ENCODE results near the gene EMP3. TPM values are rescaled to one million over a fixed set of nuclear protein-coding genes. Genes with fewer than 3 reads are reported as not detected.
A peak's percentile ranks its signal among the peaks of the same experiment; 100 is the strongest.

Gene EMP3
- total RNA-seq, 2 experiments from 2014 or later: 285 to 303 TPM

GRCh38 chr19:48321622-48322591 is 3.4 kb upstream of the EMP3 start:
- Mint-ChIP-seq H3K27ac (peak overlapping the region; percentile 100), H3K27me3 (no peaks in the 10 kb centered on the region), H3K9me3 (no peaks in the 10 kb centered on the region), H3K4me1 (peaks cover 49% of the 10 kb centered on the region), H3K4me3 (peak overlapping the region; percentile 97), H3K36me3 (peaks cover 10% of the 10 kb centered on the region)
- DNase-seq (peak; percentile 100), ATAC-seq (ENCODE audit: low read depth) (peak; percentile 71)
- POLR2A ChIA-PET: interaction anchor here (0.5 to 9.5 kb wide), 10 partner anchors 11 to 1465 kb away, joined by 3 to 223 read pairs (median 5); partner anchors contain the start of genes CARD8, KDELR1, RPL18 and SPHK2

DNA sequence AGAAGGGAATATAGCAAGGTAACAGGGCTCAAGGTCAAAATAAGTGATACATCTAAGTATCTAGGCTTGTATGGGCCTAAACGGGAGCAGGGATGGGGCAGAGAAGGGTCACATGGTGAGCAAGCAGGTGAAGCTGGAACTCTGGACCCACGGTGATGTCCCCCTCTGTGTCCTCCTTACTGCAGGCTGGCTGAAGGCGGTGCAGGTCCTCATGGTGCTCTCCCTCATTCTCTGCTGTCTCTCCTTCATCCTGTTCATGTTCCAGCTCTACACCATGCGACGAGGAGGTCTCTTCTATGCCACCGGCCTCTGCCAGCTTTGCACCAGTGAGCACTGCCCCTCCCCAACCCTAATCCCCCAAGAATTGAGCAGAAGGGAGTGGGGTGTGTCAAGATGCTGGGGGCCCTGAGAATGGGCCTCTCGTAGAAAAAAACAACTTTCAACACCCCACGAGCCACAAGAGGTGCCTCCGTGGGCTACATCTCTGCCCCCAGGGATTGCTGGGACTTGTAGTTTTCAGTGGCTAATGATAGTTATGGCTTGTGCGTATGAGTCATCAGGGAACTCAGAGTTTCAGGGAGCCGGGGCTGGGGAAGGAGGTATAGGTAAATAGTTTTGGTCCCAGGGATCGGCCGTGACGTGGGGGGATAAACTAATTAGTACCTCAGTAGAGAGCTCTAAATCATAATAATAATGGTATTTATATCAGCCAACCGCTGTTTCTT is 4.0 kb downstream of the EMP3 start:
- ATAC-seq (ENCODE audit: low read depth) (no peak), DNase-seq (no peak)
- Mint-ChIP-seq H3K4me1 (peaks cover 54% of the 10 kb centered on the region), H3K27ac (peak overlapping the region; percentile 93), H3K36me3 (peaks cover 48% of the 10 kb centered on the region), H3K27me3 (no peaks in the 10 kb centered on the region), H3K9me3 (peaks cover 1% of the 10 kb centered on the region), H3K4me3 (peak overlapping the region; percentile 88)
- POLR2A ChIA-PET: interaction anchor here (1.0 to 7.0 kb wide), 2 partner anchors 8 to 34 kb away, joined by 3 to 223 read pairs; partner anchors contain the start of genes EMP3, SYNGR4 and TMEM143

- Mint-ChIP-seq H3K27ac (peak overlapping the region; percentile 93), H3K4me1 (peaks cover 55% of the 10 kb centered on the region), H3K9me3 (peaks cover 1% of the 10 kb centered on the region), H3K4me3 (peak overlapping the region; percentile 88), H3K27me3 (no peaks in the 10 kb centered on the region), H3K36me3 (peaks cover 50% of the 10 kb centered on the region)
- peak; percentile 31 for ATAC-seq (ENCODE audit: low read depth)
- peak; percentile 83 for DNase-seq
- POLR2A ChIA-PET: interaction anchor here (0.5 to 7.0 kb wide), 7 partner anchors 9 to 220 kb away, joined by 3 to 223 read pairs (median 3); partner anchors contain the start of genes EMP3, KDELR1, SYNGR4 and TMEM143
Observed at GRCh38 chr19:48330012-48330681, 4.8 kb downstream of the EMP3 start.

DNA sequence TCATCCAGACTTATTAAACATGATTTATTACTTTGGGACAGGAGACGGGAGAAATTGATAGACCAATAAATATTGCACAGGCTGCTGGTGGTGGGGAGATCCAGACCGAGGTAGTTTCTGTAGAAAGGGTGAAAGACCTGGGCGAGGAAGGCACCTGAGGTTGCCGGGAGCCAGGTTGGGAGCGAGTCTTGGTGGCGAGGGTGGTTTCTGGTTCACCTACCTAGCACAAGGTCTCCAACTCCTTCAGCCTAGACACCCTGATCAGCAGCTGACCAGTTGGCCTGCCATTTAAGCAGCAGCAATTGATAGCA is 7.0 kb downstream of the EMP3 start:
- POLR2A ChIA-PET: interaction anchor here (0.8 to 7.0 kb wide), 7 partner anchors 11 to 83 kb away, joined by 3 to 223 read pairs (median 6); partner anchors contain the start of genes CARD8, EMP3, SYNGR4 and TMEM143
- Mint-ChIP-seq H3K4me1 (peaks cover 45% of the 10 kb centered on the region), H3K27me3 (no peaks in the 10 kb centered on the region), H3K36me3 (peaks cover 39% of the 10 kb centered on the region), H3K9me3 (peaks cover 1% of the 10 kb centered on the region), H3K27ac (peak overlapping the region; percentile 93), H3K4me3 (peak overlapping the region; percentile 88)
- no peak for ATAC-seq (ENCODE audit: low read depth)
- no peak for DNase-seq

DNA sequence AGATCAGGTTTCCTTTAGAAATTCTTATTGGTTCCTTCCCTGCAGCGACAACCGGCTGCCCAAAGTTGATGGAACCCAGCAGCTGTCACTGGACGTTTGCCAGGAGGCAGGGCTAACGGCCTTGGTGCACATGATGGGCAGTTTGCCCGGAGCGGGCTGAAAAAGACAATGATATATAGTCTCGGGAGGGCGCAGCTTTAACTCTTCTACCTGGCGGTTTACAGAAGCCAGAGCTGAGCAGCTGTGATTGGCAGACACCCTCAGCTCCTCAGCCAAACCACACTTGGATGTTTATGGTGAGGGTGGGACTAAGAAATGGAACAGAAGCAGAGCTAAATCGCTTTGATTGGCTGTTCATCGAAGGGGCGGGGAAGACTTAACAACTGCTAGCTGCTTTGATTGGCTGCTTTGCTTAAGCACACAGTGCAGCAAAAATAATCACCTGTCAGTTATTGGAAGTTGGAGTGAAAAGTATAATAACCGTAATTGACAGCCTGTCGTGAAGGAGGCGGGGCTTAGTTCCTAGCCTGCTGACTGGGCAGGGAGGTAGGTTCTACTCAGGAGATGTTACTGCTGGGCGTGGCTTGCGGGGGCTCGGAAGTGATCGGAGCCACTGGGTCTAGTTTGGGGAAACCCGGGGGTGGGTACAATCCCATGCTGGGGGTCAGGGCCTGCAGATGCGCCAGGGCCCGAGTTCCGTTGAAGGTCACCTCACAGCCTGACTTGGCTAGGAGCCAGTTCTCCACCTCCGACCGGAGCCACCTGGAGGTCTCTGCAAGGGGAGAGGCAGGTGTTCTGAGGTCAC is 7.5 kb downstream of the EMP3 start:
- peak; percentile 67 for ATAC-seq (ENCODE audit: low read depth)
- POLR2A ChIA-PET: interaction anchor here (0.8 to 7.0 kb wide), 8 partner anchors 12 to 83 kb away, joined by 3 to 223 read pairs (median 6); partner anchors contain the start of genes CARD8, EMP3, GRIN2D and SYNGR4

GRCh38 chr19:48333467-48334384 is 8.4 kb downstream of the EMP3 start:
- Mint-ChIP-seq H3K27me3 (no peaks in the 10 kb centered on the region), H3K4me1 (peaks cover 37% of the 10 kb centered on the region), H3K27ac (peak overlapping the region; percentile 93), H3K9me3 (no peaks in the 10 kb centered on the region), H3K4me3 (peak overlapping the region; percentile 88), H3K36me3 (peaks cover 27% of the 10 kb centered on the region)
- DNase-seq (peak; percentile 97), ATAC-seq (ENCODE audit: low read depth) (peak; percentile 69)
- POLR2A ChIA-PET: interaction anchor here (0.6 to 7.0 kb wide), 11 partner anchors 13 to 1685 kb away, joined by 3 to 223 read pairs (median 4); partner anchors contain the start of genes EMP3 and GRIN2D

More for the DNA sequence above, 7.5 kb downstream of the EMP3 start:
- Mint-ChIP-seq H3K4me3 (peak overlapping the region; percentile 88), H3K27ac (peak overlapping the region; percentile 93), H3K27me3 (no peaks in the 10 kb centered on the region), H3K36me3 (peaks cover 33% of the 10 kb centered on the region), H3K9me3 (peaks cover 1% of the 10 kb centered on the region), H3K4me1 (peaks cover 41% of the 10 kb centered on the region)
- peak; percentile 87 for DNase-seq

DNA sequence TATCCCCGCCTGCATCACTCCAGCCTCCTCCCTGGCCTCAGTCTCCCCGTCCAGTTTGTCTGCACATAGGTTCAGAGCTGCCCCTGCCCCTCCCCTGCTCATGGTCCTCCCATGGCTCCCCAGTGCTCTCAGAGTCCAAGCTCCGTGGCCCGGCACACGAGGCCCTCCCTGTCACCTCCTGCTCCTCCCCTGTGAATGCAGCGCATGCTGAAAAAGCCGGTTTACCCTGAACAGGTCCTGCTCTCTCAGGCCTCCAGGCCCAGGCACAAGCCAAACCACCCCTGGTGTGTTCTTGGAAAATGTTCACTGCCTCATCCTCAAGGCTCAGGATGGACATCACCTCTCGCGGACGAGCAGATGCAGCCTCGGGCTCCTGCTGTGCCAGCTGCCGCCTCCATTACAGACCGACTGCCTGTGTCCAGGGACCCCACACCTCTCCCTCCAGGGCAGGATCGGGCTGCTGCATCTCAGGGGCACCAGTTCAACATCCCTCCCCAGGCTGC is 13.0 kb downstream of the EMP3 start:
- Mint-ChIP-seq H3K9me3 (no peaks in the 10 kb centered on the region), H3K27me3 (no peaks in the 10 kb centered on the region), H3K4me3 (no peak overlapping the region), H3K27ac (peak overlapping the region; percentile 5), H3K36me3 (peaks cover 5% of the 10 kb centered on the region), H3K4me1 (peaks cover 8% of the 10 kb centered on the region)
- DNase-seq: no peak
- POLR2A ChIA-PET: interaction anchor here (0.6 kb wide), 1 partner anchor 40 kb away, joined by 5 read pairs; no protein-coding TSS in a partner anchor
- no peak for ATAC-seq (ENCODE audit: low read depth)

- Mint-ChIP-seq H3K4me1 (peaks cover 8% of the 10 kb centered on the region), H3K4me3 (no peak overlapping the region), H3K27me3 (no peaks in the 10 kb centered on the region), H3K9me3 (no peaks in the 10 kb centered on the region), H3K27ac (peak overlapping the region; percentile 74), H3K36me3 (peaks cover 3% of the 10 kb centered on the region)
- DNase-seq: no peak
- POLR2A ChIA-PET: interaction anchor here (0.5 kb wide), 1 partner anchor 11 kb away, joined by 3 read pairs; no protein-coding TSS in a partner anchor
- ATAC-seq (ENCODE audit: low read depth): no peak
Observed at GRCh38 chr19:48338802-48339503, 13.6 kb downstream of the EMP3 start.

- no peaks in the 10 kb centered on the region for H3K36me3 Mint-ChIP-seq
- DNase-seq (no peak), ATAC-seq (ENCODE audit: low read depth) (no peak)
- H3K27ac Mint-ChIP-seq: no peak overlapping the region
- H3K27me3 Mint-ChIP-seq: no peaks in the 10 kb centered on the region
- no peak overlapping the region for H3K4me3 Mint-ChIP-seq
- POLR2A ChIA-PET: interaction anchor here (0.6 kb wide), 1 partner anchor 25 kb away, joined by 3 read pairs; no protein-coding TSS in a partner anchor
- no peaks in the 10 kb centered on the region for H3K9me3 Mint-ChIP-seq
- no peaks in the 10 kb centered on the region for H3K4me1 Mint-ChIP-seq
Observed at GRCh38 chr19:48340995-48341394, 15.6 kb downstream of the EMP3 start.

DNA sequence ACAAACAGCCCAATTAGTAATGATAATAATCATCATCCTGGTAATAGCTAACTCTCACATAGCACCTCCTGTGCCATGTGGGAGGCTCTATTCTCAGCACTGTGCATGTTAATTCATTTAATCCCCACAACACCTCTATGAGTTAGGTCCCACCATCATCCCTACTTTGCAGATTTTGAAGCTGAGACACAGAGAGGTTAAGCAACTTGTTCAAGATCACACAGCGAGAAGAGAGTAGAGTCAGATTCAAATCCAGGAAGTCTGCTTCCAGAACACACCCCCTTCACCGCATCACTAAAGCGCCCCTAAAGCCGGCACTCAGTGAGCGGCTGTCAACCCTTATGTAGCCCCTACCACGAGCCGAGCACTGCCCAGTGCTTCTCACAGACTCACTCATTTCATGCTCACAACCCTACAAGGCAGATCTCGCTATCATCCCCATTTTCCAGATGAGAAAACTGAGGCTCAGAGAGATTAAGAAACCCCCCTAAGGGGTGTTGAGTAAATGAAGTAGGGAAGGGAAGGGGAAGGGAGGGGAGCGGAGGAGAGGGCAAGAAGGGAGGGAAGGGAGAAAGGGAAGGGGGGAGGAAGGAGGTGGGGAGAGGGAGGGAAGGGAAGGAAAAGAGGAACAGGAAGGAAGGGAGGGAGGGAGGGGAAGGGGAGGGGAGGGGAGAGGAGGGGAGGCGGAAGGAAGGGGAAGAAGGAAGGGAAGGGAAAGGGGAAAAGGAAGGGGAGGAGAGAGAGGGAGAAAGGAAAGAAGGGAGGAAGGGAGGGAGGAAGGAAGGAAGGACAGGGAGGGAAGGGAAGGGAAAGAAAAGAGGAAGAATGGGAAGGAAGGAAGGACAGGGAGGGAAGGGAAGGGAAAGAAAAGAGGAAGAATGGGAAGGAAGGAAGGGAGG is 16.4 kb downstream of the EMP3 start:
- DNase-seq (no peak), ATAC-seq (ENCODE audit: low read depth) (no peak)
- no peaks in the 10 kb centered on the region for H3K27me3 Mint-ChIP-seq
- H3K36me3 Mint-ChIP-seq: no peaks in the 10 kb centered on the region
- H3K9me3 Mint-ChIP-seq: no peaks in the 10 kb centered on the region
- H3K4me3 Mint-ChIP-seq: no peak overlapping the region
- H3K27ac Mint-ChIP-seq: no peak overlapping the region
- POLR2A ChIA-PET: interaction anchor here (0.6 kb wide), 1 partner anchor 26 kb away, joined by 3 read pairs; no protein-coding TSS in a partner anchor
- no peaks in the 10 kb centered on the region for H3K4me1 Mint-ChIP-seq

All from activated naive CD8-positive, alpha-beta T cell treated with anti-CD3 and anti-CD28 coated beads, Interleukin-2, amount 10 ng/mL, durations not matched to agents 7 days and 5 days (primary cell).